ENCODE measurements around the gene ABHD14A. TPM values are rescaled to one million over a fixed set of nuclear protein-coding genes. Genes with fewer than 3 reads are reported as not detected.
A peak's percentile ranks its signal among the peaks of the same experiment; 100 is the strongest.

The ABHD14A gene
- polyA plus RNA-seq, 1 donor (not counting 4 experiments of a cell fraction or from before 2014, with no cell fraction given) = 6.9 TPM

DNA sequence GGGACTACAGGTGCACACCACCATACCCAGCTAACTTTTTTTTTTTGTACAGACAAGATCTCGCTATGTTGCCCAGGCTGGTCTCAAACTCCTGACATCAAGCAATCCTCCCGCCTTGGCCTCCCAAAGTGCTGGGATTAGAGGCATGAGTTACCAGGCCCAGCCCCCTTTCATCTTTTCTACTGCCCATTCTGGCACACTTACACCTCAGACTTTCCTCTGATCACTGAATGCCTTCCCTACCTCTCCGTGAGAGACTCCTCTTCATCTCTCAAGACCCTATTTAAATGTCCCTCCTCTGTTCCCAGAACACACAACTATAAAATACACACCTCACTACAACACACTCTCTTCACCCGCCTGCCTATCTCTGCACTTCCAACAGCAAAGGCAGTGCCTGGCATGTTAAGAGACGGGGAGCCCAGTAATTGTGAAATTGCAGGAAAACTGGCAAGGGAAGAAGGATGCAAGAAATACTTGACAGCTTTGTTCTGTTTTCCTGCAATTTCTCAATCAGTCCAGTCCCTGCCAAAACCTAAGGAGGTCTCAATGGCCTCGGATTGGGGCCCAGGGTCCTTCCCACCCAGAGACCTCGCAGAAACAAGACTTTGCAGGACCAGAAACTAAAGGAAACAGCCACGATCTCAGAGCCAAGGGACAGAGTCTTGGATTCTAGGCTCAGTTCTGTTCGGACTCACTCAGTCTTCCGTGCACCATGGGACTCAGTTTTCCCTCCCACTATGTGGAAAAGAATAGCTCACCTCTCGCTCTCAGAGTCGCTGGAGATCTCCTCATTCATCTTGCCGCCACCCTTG lies 34.0 kb upstream of the ABHD14A start:
- peak; percentile 67 for FAIRE-seq
- no peak overlapping the region for H2AFZ ChIP-seq (ENCODE audit: control insufficient read depth, low read length)
- DNase-seq (ENCODE audit: low read depth, low spot score) = no peak

DNA sequence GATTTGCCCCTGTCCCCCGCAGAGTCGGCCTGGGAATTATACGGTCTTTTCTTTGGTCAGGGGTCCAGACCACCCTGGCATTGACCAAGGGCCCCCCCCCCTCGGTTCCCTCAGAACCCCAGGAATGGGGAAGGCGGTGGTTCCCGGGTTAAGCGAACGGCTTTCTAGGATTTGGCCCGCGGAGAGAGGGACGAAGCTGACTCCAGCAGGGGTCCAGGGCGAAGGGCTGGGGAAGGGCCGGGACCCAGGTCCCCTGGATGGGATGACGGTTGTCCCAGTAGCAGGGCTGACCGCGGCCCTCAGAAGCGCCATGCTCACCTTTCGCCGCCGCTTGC lies 33.4 kb upstream of the ABHD14A start:
- H3K9me1 ChIP-seq (ENCODE audit: control insufficient read depth, extremely low read depth, insufficient read depth, low read length) = peaks cover 2% of the 10 kb centered on the region
- peak overlapping the region; percentile 91 to 97 (median 94) for H3K4me3 ChIP-seq (ENCODE audit: control insufficient read depth in 2 of 3, extremely low read depth in 1 of 3, insufficient read depth in 2 of 3, low read depth in 1 of 3, low read length in 3 of 3)
- dilution Hi-C loops (cut with MboI; ENCODE audit: extremely low pct_ligation_motif_present, low sequenced_read_pairs) = no loop called here
- TF ChIP-seq CTCF (optimal IDR thresholded peaks at IDR 0.05 in 1 of 3, IDR thresholded peaks at IDR 0.05 in 1 of 3, conservative IDR thresholded peaks at IDR 0.05 in 1 of 3; ENCODE audit: extremely low read depth in 1 of 3, insufficient read depth in 2 of 3, low read length in 3 of 3) = no peak
- TF ChIP-seq EZH2 (IDR thresholded peaks at IDR 0.05; ENCODE audit: low read length) = no peak
- H3K9me3 ChIP-seq (ENCODE audit: control insufficient read depth, low read depth, low read length) = no peaks in the 10 kb centered on the region
- H3K4me1 ChIP-seq (ENCODE audit: control insufficient read depth, extremely low read depth, insufficient read depth, low read length) = peaks cover 22% of the 10 kb centered on the region
- H3K27me3 ChIP-seq (ENCODE audit: control insufficient read depth, extremely low read depth, insufficient read depth, low read length) = no peaks in the 10 kb centered on the region
- peak overlapping the region; percentile 88 for H3K9ac ChIP-seq (ENCODE audit: control insufficient read depth, extremely low read depth, insufficient read depth, low read length)
- peak overlapping the region; percentile 97 for H3K4me2 ChIP-seq (ENCODE audit: control insufficient read depth, extremely low read depth, insufficient read depth, low read depth, low read length)
- DNase-seq (ENCODE audit: low read depth, low spot score) = no peak
- H3K79me2 ChIP-seq (ENCODE audit: control insufficient read depth, insufficient read depth, low read length) = peaks cover 30% of the 10 kb centered on the region
- peaks cover 2% of the 10 kb centered on the region for H4K20me1 ChIP-seq (ENCODE audit: control insufficient read depth, extremely low read depth, insufficient read depth, low read length)
- peak overlapping the region; percentile 23 for H2AFZ ChIP-seq (ENCODE audit: control insufficient read depth, low read length)
- H3K27ac ChIP-seq (ENCODE audit: control insufficient read depth, insufficient read depth, low read length) = peak overlapping the region; percentile 66
- FAIRE-seq = no peak
- peaks cover 21% of the 10 kb centered on the region in 2 experiments for H3K36me3 ChIP-seq (ENCODE audit: control insufficient read depth in 2 of 2, extremely low read depth in 1 of 2, insufficient read depth in 2 of 2, low read length in 2 of 2)

More for the DNA sequence above, 34.0 kb upstream of the ABHD14A start:
- dilution Hi-C loops (cut with MboI; ENCODE audit: extremely low pct_ligation_motif_present, low sequenced_read_pairs) = no loop called here
- peaks cover 2% of the 10 kb centered on the region for H4K20me1 ChIP-seq (ENCODE audit: control insufficient read depth, extremely low read depth, insufficient read depth, low read length)
- H3K9me1 ChIP-seq (ENCODE audit: control insufficient read depth, extremely low read depth, insufficient read depth, low read length) = peaks cover 2% of the 10 kb centered on the region
- H3K36me3 ChIP-seq (ENCODE audit: control insufficient read depth in 2 of 2, extremely low read depth in 1 of 2, insufficient read depth in 2 of 2, low read length in 2 of 2) = peaks cover 21 to 26% of the 10 kb centered on the region in 2 experiments
- no peaks in the 10 kb centered on the region for H3K27me3 ChIP-seq (ENCODE audit: control insufficient read depth, extremely low read depth, insufficient read depth, low read length)
- peak overlapping the region; percentile 91 to 97 (median 94) for H3K4me3 ChIP-seq (ENCODE audit: control insufficient read depth in 2 of 3, extremely low read depth in 1 of 3, insufficient read depth in 2 of 3, low read depth in 1 of 3, low read length in 3 of 3)
- H3K9ac ChIP-seq (ENCODE audit: control insufficient read depth, extremely low read depth, insufficient read depth, low read length) = peak overlapping the region; percentile 88
- no peak for TF ChIP-seq CTCF (optimal IDR thresholded peaks at IDR 0.05 in 1 of 3, IDR thresholded peaks at IDR 0.05 in 1 of 3, conservative IDR thresholded peaks at IDR 0.05 in 1 of 3; ENCODE audit: extremely low read depth in 1 of 3, insufficient read depth in 2 of 3, low read length in 3 of 3)
- no peak for TF ChIP-seq EZH2 (IDR thresholded peaks at IDR 0.05; ENCODE audit: low read length)
- H3K27ac ChIP-seq (ENCODE audit: control insufficient read depth, insufficient read depth, low read length) = peak overlapping the region; percentile 66
- no peaks in the 10 kb centered on the region for H3K9me3 ChIP-seq (ENCODE audit: control insufficient read depth, low read depth, low read length)
- peak overlapping the region; percentile 97 for H3K4me2 ChIP-seq (ENCODE audit: control insufficient read depth, extremely low read depth, insufficient read depth, low read depth, low read length)
- H3K4me1 ChIP-seq (ENCODE audit: control insufficient read depth, extremely low read depth, insufficient read depth, low read length) = peaks cover 22% of the 10 kb centered on the region
- peaks cover 30% of the 10 kb centered on the region for H3K79me2 ChIP-seq (ENCODE audit: control insufficient read depth, insufficient read depth, low read length)

Data from keratinocyte (primary cell).